Measurements from ENCODE around the gene MACROD2. TPM values are rescaled to one million over a fixed set of nuclear protein-coding genes. Genes with fewer than 3 reads are reported as not detected.
"Not testable (repeated sequence)": the region's sequence is repeated elsewhere in the genome, so short reads cannot be mapped to it uniquely, and the experiment has no call there.

Gene MACROD2
- total RNA-seq, 3 donors from 2014 or later, result 3.2 to 7.6 (median 6.4) TPM

DNA sequence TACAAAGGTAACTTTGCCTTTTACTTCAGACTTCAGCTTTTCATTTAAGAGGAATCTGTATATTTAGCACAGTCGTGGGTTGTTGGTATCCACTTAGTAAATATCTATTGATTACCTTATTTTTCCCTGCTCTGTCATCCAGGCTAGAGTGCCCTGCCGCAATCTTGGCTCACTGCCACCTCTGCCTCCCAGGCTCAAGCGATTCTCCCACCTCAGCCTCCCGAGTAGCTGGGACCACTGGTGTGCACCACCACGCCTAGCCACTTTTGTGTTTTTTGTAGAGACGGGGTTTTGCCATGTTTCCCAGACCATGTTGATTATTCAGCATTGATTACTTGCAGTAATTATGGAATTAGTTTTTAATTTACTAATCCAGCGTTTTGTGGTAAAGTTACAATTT, 41.3 kb downstream of the MACROD2 start:
- intact Hi-C loops (cut with DNase I, micrococcal nuclease), result no loop called here

DNA sequence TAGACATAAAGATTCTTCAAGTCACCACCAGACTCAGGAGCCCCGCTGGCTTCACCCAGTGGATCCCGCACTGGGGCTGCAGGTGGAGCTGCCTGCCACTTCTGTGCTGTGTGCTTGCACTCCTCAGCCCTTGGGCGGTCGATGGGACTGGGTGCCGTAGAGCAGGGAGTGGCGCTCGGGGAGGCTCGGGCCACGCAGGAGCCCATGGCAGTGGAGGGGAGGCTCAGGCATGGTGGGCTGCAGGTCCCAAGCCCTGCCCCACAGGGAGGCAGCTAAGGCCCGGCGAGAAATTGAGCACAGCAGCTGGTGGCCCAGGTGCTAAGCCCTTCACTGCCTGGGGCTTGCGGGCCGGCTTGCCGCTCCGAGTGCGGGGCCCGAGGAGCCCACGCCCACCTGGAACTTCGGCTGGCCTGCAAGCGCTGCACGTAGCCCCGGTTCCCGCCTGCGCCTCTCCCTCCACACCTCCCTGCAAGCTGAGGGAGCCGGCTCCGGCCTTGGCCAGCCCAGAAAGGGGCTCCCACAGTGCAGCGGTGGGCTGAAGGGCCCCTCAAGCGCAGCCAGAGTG, 49.5 kb downstream of the MACROD2 start:
- H3K36me3 ChIP-seq (ENCODE audit: low read depth); ATAC-seq; H3K4me1 ChIP-seq (ENCODE audit: low read depth); DNase-seq; H3K4me3 ChIP-seq; H3K9me3 ChIP-seq; intact Hi-C loops (cut with DNase I, micrococcal nuclease): not testable (repeated sequence)

More for the DNA sequence above, 41.3 kb downstream of the MACROD2 start:
- Histone ChIP-seq H3K4me1 (ENCODE audit: low read depth) (peaks cover 3% of the 10 kb centered on the region), H3K36me3 (ENCODE audit: low read depth) (no peaks in the 10 kb centered on the region), H3K9me3 (no peaks in the 10 kb centered on the region), H3K4me3 (no peak overlapping the region)
- DNase-seq (no peak), ATAC-seq (no peak)
- TF ChIP-seq, protein P1, sequence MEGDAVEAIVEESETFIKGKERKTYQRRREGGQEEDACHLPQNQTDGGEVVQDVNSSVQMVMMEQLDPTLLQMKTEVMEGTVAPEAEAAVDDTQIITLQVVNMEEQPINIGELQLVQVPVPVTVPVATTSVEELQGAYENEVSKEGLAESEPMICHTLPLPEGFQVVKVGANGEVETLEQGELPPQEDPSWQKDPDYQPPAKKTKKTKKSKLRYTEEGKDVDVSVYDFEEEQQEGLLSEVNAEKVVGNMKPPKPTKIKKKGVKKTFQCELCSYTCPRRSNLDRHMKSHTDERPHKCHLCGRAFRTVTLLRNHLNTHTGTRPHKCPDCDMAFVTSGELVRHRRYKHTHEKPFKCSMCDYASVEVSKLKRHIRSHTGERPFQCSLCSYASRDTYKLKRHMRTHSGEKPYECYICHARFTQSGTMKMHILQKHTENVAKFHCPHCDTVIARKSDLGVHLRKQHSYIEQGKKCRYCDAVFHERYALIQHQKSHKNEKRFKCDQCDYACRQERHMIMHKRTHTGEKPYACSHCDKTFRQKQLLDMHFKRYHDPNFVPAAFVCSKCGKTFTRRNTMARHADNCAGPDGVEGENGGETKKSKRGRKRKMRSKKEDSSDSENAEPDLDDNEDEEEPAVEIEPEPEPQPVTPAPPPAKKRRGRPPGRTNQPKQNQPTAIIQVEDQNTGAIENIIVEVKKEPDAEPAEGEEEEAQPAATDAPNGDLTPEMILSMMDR (IDR thresholded peaks at IDR 0.05), result no peak

DNA sequence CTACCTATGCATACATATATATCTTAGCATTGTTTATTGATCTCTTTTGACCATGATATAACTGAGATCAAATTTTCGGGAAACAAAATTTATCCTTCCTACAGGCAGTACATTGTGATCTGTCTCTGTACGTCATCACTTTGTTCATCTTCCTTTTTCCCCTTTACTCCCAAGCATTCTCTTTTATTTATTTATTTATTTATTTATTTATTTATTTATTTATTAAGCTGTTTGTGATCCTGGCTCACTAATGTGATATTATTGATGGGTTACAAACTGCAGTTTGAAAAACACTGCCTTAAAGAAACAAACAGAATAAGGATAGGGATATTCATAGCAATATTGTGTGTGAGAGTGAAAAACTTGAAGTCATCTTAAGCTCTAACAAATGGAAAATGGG, 51.2 kb downstream of the MACROD2 start:
- no peaks in the 10 kb centered on the region for H3K4me1 ChIP-seq (ENCODE audit: low read depth)
- TF ChIP-seq, protein P1 (IDR thresholded peaks at IDR 0.05), result no peak
- no peak overlapping the region for H3K4me3 ChIP-seq
- intact Hi-C loops (cut with DNase I, micrococcal nuclease), result no loop called here
- H3K36me3 ChIP-seq (ENCODE audit: low read depth), result no peaks in the 10 kb centered on the region
- ATAC-seq, result no peak
- no peaks in the 10 kb centered on the region for H3K9me3 ChIP-seq
- DNase-seq, result no peak

DNA sequence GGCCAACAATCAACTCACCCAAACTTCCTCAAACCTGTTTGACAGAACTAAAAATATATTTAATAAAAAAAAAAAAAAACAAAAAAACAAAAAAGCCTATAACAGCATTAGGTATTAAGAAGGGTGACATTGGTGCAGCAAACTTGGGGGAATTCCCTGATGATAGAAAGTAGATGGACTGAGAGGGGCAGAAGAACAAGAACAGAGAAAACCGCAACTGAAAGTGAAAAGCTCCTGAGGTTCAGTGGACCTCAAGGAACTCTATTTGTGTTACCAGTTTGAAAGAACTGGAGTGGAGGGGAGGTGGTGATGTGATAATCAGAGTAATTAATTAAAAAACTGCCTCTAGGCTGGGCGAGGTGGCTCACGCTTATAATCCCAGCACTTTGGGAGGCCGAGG, 53.8 kb downstream of the MACROD2 start:
- Histone ChIP-seq H3K4me1 (ENCODE audit: low read depth) (no peaks in the 10 kb centered on the region), H3K4me3 (no peak overlapping the region), H3K36me3 (ENCODE audit: low read depth) (no peaks in the 10 kb centered on the region), H3K9me3 (no peaks in the 10 kb centered on the region)
- intact Hi-C loops (cut with DNase I, micrococcal nuclease), result no loop called here
- DNase-seq (no peak), ATAC-seq (no peak)
- TF ChIP-seq, protein P1 (IDR thresholded peaks at IDR 0.05), result no peak

DNA sequence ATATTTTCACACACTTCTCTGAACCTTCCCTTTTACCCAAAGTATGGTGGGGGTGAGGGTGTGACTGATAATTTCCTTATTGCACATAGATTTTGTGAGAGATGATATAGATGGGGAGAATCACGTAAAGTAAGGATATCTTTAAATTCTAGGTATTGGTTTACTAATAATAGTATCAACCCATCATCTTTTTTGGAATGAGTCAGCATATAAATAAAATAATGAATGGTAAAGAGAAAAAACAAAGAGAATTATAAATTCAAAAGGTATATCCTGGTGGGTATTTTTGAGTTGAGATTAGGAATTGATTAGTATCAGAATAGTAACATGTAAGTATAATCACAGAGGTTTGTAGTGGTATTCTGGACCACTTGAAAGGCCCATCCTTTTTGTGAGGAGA, 56.1 kb downstream of the MACROD2 start:
- ATAC-seq, result no peak
- intact Hi-C loops (cut with DNase I, micrococcal nuclease), result loop anchor here in 1 of 2 donors (10.0 kb wide), 1 partner anchor 237 kb away; no protein-coding TSS in a partner anchor
- H3K4me1 ChIP-seq (ENCODE audit: low read depth), result no peaks in the 10 kb centered on the region
- no peaks in the 10 kb centered on the region for H3K36me3 ChIP-seq (ENCODE audit: low read depth)
- DNase-seq, result no peak
- H3K4me3 ChIP-seq, result no peak overlapping the region
- TF ChIP-seq, protein P1 (IDR thresholded peaks at IDR 0.05), result no peak
- no peaks in the 10 kb centered on the region for H3K9me3 ChIP-seq

DNA sequence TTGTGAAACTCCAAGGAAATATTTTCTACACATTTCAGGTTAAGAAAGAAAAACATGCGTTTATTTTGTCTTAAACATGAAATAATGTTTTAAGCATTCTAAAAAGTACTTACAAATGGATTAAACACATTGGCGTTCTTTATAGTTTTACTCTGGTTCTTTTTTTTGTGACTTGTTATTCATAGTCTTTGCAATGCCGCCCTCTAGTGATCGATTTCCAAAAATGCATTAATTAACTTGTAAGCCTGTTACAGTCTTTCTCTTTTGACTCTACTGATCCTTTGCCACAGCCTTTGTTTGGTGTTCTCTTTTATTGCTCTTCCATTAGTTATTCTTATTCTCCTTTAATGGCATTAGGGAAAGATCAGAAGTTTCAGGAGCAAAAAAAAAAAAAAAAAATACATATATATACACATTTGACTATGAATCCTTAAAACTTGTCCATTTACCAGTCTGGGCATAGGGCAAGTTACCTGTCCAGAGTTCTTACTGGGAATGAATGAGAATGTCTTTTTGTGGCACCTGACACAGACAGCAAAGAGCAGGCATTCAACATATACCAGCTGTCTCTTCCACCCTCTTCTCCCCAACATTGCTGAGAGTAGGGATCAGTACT, 59.9 kb downstream of the MACROD2 start:
- TF ChIP-seq, protein P1 (IDR thresholded peaks at IDR 0.05), result no peak
- ATAC-seq, result peak; percentile 56
- peak in 1 of 3 donors; percentile 51 for DNase-seq

More for the DNA sequence above, 59.9 kb downstream of the MACROD2 start:
- intact Hi-C loops (cut with DNase I, micrococcal nuclease), result loop anchor here (2.0 to 10.0 kb wide), 2 partner anchors 234 to 240 kb away; no protein-coding TSS in a partner anchor
- no peaks in the 10 kb centered on the region for H3K36me3 ChIP-seq (ENCODE audit: low read depth)
- H3K4me3 ChIP-seq, result no peak overlapping the region
- H3K9me3 ChIP-seq, result no peaks in the 10 kb centered on the region
- H3K4me1 ChIP-seq (ENCODE audit: low read depth), result no peaks in the 10 kb centered on the region
